NCI-H1092 (cell line): Measurements from ENCODE around the gene CORO6.

Experiments used
- DNase-seq: peaks from one replicate; lab custom pipeline; 2025; lab: John Stamatoyannopoulos, UW

CORO6 gene

DNA sequence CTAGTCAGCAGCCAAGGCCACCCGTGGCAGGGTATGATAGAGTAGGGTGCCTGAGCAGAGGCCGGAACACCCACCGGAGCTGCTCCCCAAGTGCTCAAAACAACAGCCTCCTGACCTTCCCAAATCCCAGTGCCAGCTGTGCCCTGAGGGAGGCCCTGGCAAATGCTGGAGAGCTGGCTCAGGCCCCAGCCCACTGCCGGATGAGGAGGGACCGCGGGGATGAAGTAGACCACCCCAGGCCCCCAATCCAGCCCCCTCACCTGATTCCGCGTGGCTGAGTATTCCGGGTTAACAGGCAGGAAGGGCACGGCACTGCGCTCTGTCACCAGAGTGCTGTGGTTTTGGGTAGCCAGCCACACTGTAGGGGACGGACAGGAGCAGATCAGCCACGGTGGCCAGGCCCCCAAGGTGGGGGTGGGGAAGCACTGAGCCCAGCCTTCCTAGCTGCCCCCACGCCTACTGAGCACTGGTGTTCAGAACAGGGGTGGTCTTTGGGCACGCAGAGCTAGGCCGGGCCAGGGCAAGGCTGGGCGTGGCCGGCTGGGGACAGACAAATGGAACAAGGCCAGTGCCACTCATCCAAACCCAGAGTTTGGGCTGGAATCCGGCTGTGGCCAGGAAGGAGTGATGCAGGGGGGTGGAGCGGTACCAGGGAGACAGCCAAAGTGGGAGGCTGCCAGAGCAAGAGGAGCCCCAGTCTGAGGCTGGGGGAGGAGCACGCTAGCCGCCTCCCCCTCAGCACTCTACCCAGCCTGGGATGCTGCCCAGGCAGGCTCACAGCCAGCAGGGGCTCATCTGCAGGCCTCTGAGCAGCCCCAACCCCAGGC is 45.1 kb downstream of the CORO6 start:
- no peak for DNase-seq

DNA sequence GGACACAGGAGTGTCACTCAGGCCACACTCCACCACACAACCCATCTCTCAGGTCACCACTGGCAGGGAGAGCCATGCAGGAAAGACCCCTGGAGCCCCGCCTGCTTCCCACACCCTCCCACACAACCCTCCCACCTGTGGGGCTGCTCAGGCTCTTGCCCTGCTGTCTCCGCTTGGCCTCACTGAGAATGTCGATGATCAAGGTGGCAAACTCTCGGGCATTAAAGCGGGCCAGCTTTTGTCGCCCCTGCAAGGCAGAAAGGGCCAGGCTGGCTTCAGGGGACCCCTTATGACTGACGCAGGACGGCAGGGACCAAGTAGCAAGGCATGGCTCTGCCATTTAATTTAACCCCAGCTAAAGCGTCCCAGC is 45.7 kb downstream of the CORO6 start:
- DNase-seq: no peak

GRCh38 chr17:29576214-29577000 is 46.3 kb downstream of the CORO6 start:
- DNase-seq: no peak

DNA sequence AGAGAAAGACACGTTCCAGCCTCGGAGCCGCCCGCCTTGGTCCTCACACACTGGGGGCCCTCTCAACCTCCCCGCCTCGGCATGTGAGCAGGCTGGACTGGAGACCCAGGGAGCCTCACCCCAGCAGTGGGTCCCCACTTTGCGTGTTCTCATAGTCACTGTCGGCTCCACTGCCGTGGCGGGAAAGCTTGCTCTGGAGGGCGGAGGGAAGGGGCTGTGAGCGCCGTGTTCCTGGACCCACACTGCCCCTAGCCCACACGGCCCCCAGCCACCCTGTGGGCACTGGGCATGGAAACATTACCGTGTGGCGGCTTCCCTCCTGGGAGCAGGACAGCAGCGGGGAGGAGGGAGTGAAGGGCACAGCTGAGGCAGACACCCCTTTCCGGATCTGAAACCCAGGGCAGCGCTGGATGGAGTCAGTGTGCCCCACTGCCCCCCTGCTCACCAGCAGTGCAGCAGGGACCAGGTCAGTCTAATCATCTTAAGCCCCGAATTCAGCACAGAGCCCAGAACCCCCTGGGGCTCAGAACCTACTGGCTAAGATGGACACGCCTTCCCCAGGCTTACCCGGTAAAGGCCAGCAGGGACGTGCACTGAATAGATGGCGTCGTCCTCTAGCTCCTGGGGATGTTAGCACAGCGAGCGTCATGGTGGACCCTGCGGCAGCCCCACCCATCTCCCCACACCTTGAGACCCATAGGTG is 47.0 kb downstream of the CORO6 start:
- DNase-seq: no peak

DNA sequence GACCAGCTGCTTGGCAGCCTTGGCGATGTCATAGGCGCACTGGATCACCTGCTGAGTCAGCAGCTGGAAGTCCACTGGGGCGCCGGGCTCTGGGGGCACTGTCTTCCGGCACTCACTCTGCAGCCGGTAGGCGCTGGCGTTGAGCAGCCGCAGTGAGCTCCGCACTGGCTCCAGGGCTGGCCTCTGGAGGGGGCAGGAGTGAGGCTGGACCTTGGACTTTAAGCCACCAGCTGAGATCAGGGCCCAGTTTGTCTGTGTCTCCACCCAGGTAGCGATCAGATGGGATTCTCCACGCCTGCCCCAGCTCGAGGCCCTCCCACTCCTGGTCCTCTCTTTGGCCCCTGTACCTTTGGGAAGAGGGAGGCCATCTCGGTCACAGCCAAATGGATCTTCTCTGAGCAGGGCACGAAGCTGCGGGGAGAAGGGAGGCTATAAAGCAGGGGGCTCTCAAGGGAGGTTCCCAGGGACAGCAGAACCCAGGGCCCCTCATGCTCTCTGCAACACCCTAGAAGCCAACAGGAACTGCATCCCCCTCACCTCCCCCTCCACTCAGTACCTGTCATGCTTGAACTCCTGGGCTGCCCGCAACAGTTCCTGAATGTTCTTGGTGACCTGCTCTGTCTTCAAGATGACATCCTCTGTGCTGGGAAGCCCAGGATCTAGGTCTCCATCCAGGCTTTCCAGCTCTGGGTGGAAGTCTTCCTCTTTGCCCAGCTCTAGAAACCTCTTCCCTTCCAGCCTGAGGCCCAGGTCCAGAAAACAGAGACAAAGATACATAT is 47.8 kb downstream of the CORO6 start:
- no peak for DNase-seq

DNA sequence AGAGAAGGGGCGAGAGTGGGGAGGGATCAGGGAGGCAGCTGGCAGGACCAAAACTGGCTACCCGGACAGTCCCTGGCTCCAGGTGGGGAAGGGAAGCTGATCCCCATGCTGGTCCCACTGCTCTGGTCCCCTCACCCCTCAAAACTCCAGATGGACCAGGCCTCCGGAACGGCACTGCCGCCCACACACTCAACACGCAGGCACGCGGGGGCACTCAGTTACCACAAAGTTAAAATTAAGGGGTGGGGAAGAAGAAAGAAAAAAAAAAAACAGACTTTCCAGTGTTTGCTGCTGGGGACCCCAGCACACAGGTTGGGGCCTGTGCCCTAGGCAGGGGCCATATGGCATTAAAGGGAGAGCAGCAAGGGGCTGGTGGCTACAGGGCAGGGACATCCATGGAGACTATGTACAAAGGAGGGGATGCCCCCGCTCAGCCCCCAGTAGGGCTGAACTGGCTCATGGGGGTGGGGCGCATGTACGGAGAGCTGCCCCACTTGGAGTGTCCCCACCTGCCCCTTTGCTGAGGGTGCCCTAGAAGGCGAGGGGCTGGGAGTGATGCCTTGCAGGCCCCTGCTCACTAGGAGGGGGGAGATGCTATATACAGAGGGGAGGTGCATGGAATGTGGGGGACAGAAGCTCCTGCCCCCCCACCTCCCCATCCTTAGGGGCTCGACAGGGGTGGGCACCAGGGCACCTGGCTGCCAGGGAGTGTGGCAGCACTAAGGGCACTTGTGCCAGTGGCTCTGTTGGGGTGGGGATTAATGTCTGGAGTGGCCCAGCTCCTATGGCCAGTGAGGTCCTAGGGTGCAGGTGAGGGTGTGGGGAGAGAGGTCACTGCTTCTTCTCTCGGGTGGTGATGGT is 48.6 kb downstream of the CORO6 start:
- no peak for DNase-seq

- DNase-seq: no peak
Measured at GRCh38 chr17:29573558-29573869, 49.2 kb downstream of the CORO6 start.

DNA sequence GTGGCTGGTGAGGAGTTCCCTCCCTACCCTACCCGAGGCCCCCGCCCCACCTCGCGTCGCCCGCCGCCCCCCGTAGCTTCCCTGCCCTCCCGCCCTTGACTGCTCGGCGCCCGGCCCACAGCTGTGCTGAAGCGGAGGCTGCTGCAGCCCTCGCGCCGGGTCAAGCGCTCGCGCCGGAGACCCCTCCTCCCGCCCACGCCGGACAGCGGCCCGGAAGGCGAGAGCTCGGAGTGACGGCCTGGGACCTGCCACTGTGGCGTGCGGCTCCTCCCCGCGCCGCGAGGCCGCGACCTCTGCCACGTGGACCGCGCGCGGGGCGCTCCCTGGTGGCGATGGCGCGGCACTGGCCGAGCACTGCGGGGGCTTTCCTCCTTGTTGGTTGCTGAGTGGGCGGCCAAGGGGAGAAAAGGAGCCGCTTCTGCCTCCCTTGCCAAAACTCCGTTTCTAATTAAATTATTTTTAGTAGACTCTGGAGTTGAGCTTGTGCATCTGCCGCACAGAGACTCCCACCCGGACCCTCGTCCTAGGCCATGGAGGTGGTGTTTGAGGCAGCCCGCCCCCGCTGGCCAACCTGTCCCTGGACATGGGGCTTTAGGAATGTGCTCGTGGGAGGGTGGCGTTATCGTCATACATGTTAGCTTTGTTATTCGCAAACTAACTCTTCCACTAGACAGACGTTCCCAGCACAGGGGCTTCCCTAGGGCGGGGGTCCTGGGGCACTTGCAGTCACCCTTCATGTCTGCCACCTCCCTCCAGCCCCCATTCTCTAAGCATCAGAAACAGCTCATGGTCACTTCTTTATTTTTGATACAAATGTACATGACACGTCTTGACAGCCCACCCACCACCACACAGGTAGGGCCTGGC is 49.8 kb downstream of the CORO6 start:
- DNase-seq: no peak

DNA sequence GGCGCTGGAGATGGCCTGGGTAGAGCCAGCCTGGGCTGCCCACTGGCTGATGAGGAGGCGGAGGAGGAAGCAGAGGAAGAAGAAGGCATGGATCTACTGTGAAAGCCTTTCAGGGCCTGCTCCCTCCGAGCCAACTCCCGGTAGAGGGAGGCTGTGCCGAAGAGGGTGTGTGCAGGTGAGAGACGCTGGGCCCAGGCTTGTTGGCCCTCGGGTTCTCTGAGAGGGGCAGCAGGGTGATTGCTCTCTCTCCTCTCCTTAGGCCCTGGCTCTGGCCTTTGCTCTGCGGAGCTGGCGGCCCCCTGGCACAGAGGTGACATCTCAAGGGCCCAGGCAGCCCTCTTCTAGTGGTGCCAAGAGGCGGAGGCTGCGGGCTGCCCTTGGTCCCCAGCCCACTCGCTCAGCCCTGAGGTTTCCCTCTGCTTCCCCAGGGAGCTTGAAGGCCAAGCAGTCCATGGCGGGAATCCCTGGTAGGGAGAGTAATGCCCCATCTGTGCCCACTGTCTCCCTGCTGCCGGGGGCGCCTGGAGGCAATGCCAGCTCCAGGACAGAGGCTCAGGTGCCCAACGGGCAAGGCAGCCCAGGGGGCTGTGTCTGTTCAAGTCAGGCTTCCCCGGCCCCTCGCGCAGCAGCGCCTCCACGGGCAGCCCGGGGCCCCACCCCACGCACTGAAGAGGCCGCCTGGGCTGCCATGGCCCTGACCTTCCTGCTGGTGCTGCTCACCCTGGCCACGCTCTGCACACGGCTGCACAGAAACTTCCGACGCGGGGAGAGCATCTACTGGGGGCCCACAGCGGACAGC is 50.6 kb downstream of the CORO6 start:
- DNase-seq: no peak

GRCh38 chr17:29571486-29571882 is 51.2 kb downstream of the CORO6 start:
- DNase-seq: no peak

DNA sequence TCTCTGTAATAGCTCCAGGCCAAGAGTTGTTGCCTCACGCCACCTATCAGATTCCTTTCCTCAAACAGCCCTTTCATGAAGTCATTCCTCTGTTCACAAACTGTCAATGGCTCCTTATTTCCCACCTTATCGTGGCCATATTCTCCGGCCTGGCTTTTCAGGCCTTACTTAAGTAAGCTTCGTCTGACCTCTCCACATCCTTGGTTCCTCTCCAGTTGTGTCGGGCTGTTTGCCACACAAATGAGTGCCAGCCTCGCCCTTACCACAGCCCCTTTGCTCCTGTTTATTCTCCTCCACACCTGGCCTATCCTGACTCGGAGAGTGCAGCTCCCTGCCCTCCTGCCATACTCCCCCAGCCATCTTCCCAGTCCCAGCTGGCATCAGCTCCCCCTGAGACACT is 52.2 kb downstream of the CORO6 start:
- DNase-seq: no peak

GRCh38 chr17:29569245-29569950 is 53.3 kb downstream of the CORO6 start:
- DNase-seq: no peak

DNA sequence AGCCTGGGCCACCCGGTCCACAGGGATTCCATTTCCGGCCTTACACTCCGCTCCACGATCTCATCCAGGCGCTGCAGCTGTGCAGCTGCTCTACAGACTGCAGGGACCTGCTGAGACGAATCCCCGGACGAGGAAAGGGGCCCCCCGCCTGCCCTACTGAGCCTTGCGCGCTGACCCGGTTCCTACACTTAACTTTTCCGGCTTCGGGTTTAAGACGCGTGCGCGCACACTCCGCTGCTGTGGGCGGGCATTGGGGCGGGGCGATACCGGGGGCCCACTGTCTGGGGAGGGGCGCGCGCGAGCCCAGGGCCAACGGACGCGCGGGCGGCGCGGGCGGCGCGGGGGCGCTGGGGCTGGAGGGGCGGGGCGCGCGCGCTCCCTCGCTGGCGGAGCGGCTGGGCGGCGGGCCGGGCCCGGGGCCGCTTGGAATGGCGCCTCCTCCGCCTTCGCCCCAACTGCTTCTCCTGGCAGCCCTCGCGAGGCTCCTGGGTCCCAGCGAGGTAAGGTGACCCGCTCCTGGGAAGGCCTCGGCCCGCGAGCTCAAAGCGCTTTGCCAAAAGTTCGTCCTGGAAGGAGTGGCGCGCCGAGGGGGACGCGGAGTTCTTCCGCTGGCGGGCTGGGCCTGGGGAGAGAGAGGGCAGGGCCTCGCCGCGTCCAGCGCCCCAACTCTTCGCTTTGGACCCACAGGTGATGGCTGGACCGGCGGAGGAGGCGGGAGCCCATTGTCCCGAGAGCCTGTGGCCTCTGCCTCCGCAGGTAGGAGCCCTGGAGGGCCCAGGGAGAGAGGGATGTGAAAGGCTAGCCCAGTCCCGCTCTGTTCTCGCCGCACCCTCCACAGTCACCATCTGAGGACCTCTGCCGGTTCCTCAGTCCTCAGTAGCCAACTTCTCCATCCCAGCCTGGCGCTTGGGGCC is 54.1 kb downstream of the CORO6 start, which contains the start of gene TP53I13:
TSS of gene TP53I13 (plus strand) at position 371 of the 914 bp plus-strand sequence. CDS start at position 429, 58 bp downstream.
- DNase-seq: peak; percentile 29

DNA sequence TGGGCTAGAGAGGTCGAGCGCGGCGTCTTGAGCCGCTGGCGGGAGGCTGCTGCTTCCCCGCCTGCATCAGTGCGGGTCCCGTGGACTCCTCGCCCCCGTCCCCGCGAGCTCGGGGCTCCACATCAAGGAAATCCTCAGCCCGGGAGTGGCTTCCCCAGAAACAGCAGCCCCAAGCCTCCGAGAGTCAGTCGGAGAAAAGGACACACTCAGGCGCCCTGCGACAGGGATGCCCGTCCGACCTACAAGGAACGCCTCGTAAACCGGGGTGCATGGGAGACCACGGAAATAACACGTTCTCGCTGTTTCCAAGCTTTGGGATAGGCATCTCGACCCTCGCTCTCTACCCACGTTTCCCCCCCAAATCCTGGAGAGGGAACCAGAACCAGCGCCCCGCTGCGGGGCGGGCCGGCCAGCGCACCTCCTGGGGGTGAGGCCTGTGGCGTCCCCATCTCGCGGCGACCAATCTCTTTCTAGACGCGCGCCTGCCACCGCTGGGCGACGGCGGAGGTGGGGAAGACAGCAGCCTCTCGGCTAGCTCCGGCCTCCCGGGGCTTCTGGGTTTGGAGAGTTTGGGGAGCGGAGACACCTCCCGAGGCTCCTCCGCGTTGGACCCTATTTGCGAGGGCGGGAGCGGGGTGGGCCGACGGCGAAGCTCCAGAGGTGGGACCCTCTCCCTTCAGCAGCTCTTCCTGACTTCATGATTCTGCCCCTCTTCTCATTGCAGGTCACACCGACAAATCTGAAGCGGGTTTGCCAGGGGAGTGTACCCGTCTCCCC is 55.0 kb downstream of the CORO6 start:
- DNase-seq: peak; percentile 16

GRCh38 chr17:29567304-29567553 is 55.5 kb downstream of the CORO6 start:
- no peak for DNase-seq

GRCh38 chr17:29566473-29567303 is 56.0 kb downstream of the CORO6 start, which contains the start of gene ABHD15:
ABHD15 (minus strand) TSS chr17:29567037; CDS start chr17:29566966, 71 bp downstream.
- DNase-seq: peak; percentile 17
